HL-60 (cell line): ENCODE results near the gene EPB41L4B.

Experiments used
- DNase-seq, 2 experiments: peaks; one replicate each; pipeline ENCODE4 v3.0.0-alpha.2; 2010 to 2020; ENCODE audit warnings: low read depth in 1 of 2, low spot score in 1 of 2
- H3K27ac ChIP-seq: fragments of 250-450 bp; sonication (Bioruptor Pico); replicated peaks from 2 replicates; pipeline ENCODE4 v1.5.1; 2020; ENCODE audit warnings: mild to moderate bottlenecking, moderate library complexity
- H3K27me3 ChIP-seq: fragments of 250-450 bp; sonication (Bioruptor Pico); 2 replicates; pipeline ENCODE4 v1.5.1; 2021; ENCODE audit warnings: mild to moderate bottlenecking, moderate library complexity; ENCODE audit not compliant: insufficient read depth, poor library complexity, severe bottlenecking
- H3K4me3 ChIP-seq: replicated peaks from 2 replicates; pipeline ENCODE4 v1.5.1; 2011; ENCODE audit warnings: mild to moderate bottlenecking, control low read depth, low read length; ENCODE audit not compliant: insufficient read depth
- CTCF ChIP-seq: IDR thresholded peaks from one replicate; pipeline ENCODE4 v1.5.1; 2011; ENCODE audit warnings: low read length, control low read depth, inconsistent platforms; ENCODE audit not compliant: insufficient read depth
- GABPA ChIP-seq: IDR thresholded peaks from 2 replicates; pipeline ENCODE4 v1.6.1; 2012; ENCODE audit warnings: low read depth
- POLR2AphosphoS5 ChIP-seq: IDR thresholded peaks from 2 replicates; pipeline ENCODE4 v1.6.1; 2012; ENCODE audit warnings: low read depth
- REST ChIP-seq: IDR thresholded peaks from 2 replicates; pipeline ENCODE4 v1.6.1; 2012; ENCODE audit warnings: low read depth; ENCODE audit not compliant: insufficient replicate concordance
- SPI1 ChIP-seq: IDR thresholded peaks from 2 replicates; pipeline ENCODE4 v1.6.1; 2012; ENCODE audit warnings: low read depth, mild to moderate bottlenecking, borderline replicate concordance

EPB41L4B gene

GRCh38 chr9:109134167-109134578, 186.7 kb downstream of the EPB41L4B start:
- DNase-seq: no peak
- TF ChIP-seq POLR2AphosphoS5: no peak
- TF ChIP-seq CTCF: no peak
- no peak for TF ChIP-seq SPI1
- TF ChIP-seq REST: no peak
- no peak for TF ChIP-seq GABPA
- Histone ChIP-seq H3K27ac (no peak overlapping the region), H3K4me3 (no peak overlapping the region), H3K27me3 (no peaks in the 10 kb centered on the region)

GRCh38 chr9:109133533-109133932, 187.3 kb downstream of the EPB41L4B start:
- H3K27ac ChIP-seq: no peak overlapping the region
- no peak for DNase-seq
- TF ChIP-seq SPI1 (no peak), CTCF (no peak), GABPA (no peak), REST (no peak), POLR2AphosphoS5 (no peak)
- H3K27me3 ChIP-seq: no peaks in the 10 kb centered on the region
- H3K4me3 ChIP-seq: no peak overlapping the region

DNA sequence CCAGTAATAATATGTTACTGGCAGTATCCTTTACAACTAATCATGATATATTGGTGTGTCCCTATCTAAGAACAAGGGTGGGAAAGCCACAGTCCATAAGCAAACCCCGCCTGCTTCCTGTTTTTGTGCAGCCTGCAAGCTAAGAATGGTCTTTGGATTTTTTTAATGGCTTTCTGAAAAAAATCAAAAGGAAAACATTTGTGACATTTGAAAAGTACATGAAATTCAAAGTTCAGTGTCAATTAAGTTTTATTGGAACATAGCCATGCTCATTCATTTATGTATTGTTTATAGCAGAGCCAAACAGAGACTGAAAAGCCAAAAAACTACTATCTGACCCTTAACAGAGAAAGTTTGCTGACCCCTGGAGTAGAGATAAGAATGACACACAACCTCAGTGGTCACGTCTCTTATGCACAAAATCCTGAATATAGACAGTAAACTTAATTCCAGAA, 188.3 kb downstream of the EPB41L4B start:
- Histone ChIP-seq H3K27ac (no peak overlapping the region), H3K27me3 (no peaks in the 10 kb centered on the region), H3K4me3 (no peak overlapping the region)
- no peak for DNase-seq
- TF ChIP-seq SPI1 (no peak; the same call in 1 of the 2 replicates), REST (no peak), CTCF (no peak), POLR2AphosphoS5 (no peak), GABPA (no peak)
